Measurements from ENCODE around the gene JPT2.

The JPT2 gene

GRCh38 chr16:1740781-1741490, 62.9 kb downstream of the JPT2 start:
- no peak for DNase-seq

GRCh38 chr16:1741553-1742165, 63.6 kb downstream of the JPT2 start:
- DNase-seq = no peak

- DNase-seq = no peak
Measured at GRCh38 chr16:1743376-1744337, 65.6 kb downstream of the JPT2 start.

- DNase-seq = no peak
Measured at GRCh38 chr16:1744338-1744840, 66.3 kb downstream of the JPT2 start.

GRCh38 chr16:1745181-1745899, 67.3 kb downstream of the JPT2 start:
- no peak for DNase-seq

- DNase-seq = no peak
Measured at GRCh38 chr16:1745900-1746692, 68.0 kb downstream of the JPT2 start.

GRCh38 chr16:1746693-1747195, 68.7 kb downstream of the JPT2 start:
- DNase-seq = no peak

GRCh38 chr16:1747934-1748333, 69.9 kb downstream of the JPT2 start:
- DNase-seq = no peak

GRCh38 chr16:1749152-1750117, 71.4 kb downstream of the JPT2 start:
- DNase-seq = no peak

Measured in activated gamma-delta T cell treated with Interleukin-2 at 50 U/mL for 16 hours (primary cell).